Activated CD8-positive, alpha-beta memory T cell treated with anti-CD3 and anti-CD28 coated beads for 48 hours (primary cell): ENCODE data around the gene POFUT1.
"Not testable (repeated sequence)": the region's sequence is repeated elsewhere in the genome, so short reads cannot be mapped to it uniquely, and the experiment has no call there.

ENCODE experiments used
- DNase-seq, 3 experiments: peaks; one replicate each; pipeline ENCODE4 v3.0.0-alpha.2; 2020; ENCODE audit warnings: low read depth in 2 of 3, low spot score in 2 of 3

POFUT1 gene

GRCh38 chr20:32188376-32189122 lies 19.1 kb upstream of the POFUT1 start:
- DNase-seq, result no peak

GRCh38 chr20:32189123-32189410 lies 18.6 kb upstream of the POFUT1 start:
- DNase-seq, result no peak

DNA sequence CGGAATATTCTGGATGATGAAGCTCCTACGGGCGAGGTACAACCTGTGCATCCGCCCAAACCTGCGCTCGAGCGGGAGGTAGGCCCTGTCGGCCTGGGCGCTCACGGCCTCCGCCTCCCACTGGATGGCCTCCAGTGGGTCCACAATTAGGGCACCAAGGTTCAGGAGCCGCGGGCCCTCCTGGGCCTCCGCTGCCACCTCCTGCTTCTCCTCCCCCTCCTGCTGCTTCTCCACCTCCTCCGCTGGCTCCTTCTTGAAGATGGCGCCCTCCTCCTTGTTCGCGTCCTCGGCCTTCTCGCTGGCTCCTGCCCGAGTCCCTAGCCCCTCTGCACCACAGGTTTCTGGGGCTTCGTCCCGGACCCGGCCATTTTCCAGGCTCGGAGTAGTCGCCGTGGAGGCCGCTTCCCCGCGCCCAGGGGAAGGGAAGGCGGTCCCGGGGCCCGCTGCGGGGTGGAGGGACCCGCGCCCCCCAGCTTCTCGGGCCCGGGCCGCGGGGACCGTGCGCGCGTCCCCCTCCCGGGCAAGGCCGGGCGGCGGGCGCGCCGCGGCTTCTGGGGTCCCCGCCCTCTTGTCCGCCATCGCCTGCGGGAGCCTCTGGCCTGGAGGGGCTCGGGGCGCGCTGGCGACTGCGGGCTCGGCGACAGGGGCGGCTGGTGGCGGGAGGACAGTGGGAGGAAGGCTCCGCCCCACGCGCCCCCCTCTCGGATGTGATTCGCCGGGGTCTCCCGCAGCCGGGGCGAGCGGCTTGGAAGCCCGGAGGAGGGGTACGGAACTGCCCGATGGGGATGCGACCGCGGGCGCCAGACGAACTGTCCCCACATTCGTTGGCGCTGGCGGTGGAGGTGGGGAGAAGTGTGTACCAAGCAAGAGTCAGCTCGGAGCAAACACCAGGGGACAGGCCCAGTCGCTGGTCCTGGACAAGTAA lies 17.7 kb upstream of the POFUT1 start:
- peak in 1 of 3 experiments; percentile 40 for DNase-seq

DNA sequence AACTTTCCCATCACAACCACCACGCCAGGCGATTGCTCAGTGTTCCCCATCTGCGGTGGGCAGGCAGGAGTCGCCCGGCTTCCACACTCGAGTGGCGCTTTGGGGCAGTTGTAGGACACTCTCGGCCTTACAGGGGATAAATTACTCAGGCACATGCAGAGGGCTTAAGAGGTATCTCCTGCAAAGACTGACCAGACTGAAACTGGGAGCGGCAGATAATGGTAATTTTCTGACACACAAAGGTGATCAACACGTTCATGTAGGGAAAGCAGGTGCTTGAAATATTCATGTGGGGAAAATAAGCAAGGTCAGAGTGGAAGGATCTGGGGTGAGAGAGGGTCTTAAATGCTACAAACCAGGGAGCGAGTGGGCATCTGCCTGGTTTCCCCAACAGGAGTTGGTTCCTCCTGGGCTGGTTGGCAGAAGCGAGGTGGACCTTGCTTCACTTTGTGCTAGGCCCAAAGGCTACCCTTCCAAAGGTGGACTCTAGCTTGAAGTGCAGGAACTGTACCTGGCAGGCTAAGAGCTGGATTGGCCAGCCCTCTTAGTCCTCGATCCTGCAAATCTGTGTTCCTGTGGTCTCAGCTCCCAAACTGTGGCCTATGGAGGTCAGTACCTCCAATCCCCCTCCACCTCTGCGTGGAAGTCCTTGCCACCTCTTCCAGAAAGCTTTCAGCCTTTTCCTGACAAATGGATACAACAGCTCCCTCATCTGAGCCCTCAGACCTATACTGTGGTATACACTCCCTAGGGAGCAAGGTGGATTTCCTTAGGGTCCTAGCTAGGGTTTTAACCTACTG lies 16.9 kb upstream of the POFUT1 start:
- peak in 1 of 3 experiments; percentile 40 for DNase-seq

GRCh38 chr20:32191422-32191821 lies 16.3 kb upstream of the POFUT1 start:
- no peak for DNase-seq

- DNase-seq, result no peak
Measured at GRCh38 chr20:32191873-32192272, 15.8 kb upstream of the POFUT1 start.

DNA sequence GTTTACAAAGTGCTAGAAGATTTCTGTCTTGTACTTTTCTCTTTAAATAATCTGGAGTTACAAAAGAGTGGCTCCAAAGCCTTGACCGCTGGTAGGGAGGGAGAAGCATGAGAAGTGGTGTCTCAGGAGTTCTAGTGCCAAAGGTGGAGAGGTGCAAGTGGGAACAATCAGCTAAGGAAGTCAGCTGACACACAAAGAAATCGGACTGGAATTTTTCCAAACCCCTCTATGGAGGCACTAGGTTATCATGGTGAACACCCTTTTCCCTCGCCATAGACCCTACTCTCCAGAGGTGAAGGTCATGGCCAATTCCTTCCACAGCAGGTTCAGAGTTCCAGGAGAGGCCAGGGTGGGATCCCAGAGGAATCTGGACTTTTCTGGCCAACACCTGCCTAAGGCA lies 15.0 kb upstream of the POFUT1 start:
- DNase-seq, result no peak

DNA sequence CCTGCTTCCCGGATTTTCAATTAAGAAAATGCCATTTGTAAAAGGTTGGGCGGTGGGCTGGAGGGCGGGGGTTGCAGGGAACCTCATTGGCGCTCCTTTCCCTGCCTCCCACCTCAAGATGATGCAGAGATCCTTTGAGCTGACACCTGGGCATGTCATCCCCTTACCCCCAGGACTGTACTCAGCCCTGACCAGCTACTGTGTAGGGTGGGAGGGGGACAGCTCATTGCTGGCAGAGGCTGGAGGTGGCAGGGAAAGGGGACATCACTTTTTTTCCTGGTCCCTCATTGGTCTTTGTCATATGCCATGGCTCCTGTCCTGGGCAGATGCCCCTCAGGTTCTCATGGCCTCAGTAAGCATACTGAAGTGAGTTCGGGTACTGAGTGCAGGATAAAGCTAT lies 14.3 kb upstream of the POFUT1 start:
- DNase-seq, result not testable (repeated sequence)

- DNase-seq, result no peak
Measured at GRCh38 chr20:32193996-32194395, 13.7 kb upstream of the POFUT1 start.

GRCh38 chr20:32195581-32195980 lies 12.1 kb upstream of the POFUT1 start:
- DNase-seq, result no peak

GRCh38 chr20:32196613-32197012 lies 11.1 kb upstream of the POFUT1 start:
- DNase-seq, result not testable (repeated sequence)

- not testable (repeated sequence) for DNase-seq
Measured at GRCh38 chr20:32197136-32197535, 10.5 kb upstream of the POFUT1 start.

DNA sequence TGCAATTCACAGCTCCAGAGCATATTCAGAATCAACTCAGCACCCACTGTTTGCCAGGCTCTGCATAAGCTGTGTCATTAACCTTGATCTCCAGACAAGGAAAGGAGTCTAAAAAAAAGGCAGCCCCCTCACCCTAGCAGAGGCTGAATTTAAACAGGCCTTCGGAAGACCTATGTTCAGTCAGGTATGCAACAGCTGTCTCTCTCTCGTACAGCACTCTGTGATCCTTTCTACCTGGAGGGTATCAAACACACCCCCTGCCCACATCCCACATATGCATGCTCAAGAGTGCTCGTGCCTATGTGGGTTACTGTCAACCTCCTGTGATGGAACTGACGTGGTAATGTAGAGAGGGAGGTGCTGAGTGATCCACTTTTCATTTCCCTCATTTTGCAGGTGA lies 8.7 kb upstream of the POFUT1 start:
- DNase-seq, result no peak

DNA sequence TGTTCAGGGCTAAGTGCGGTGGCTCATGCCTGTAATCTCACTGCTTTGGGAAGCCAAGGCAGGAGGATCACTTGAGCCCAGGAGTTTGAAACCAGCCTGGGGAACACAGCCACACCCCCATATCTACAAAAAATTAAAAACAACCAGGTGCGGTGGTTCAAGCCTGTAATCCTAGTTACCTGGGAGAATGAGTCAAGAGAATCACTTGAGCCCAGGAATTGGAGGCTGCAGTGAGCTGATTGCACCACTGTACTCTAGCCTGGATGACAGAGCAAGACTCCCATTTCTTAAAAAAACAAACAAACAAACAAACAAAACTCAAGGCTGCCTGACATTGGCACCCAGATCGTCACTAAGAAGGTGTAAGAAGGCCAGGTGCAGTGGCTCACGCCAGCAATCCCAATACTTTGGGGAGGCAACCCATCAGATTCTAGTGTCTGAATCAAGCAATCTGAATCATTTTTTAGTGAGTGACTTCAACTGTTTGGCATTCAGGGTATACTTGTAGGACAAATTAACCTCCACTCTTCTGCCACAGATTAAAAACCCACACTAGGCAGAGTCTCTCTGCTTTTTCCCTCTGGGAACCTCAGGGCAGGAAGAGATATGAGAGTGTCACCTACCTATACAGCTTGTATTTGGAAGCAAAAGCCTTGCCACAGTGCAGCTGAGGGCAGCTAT lies 6.2 kb upstream of the POFUT1 start:
- no peak for DNase-seq

DNA sequence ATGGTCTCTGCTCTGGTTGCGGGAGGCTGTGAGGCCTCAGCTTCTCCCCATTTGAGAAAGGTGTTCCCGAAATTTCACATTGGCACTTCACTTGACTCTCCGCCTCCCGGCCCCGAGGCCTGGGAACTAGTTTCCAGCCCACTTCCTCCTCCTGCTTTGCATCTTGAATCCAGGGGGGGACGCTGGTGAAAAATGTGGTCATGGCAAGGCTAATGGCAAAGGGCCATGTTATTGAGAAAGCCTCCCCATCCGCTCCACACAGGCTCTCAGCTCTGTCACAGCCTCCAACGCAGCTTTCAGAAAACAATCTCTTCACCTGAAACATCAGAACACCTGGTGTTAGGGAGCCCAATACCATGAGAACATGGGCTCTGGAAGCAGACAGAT lies 5.7 kb upstream of the POFUT1 start:
- DNase-seq, result no peak

DNA sequence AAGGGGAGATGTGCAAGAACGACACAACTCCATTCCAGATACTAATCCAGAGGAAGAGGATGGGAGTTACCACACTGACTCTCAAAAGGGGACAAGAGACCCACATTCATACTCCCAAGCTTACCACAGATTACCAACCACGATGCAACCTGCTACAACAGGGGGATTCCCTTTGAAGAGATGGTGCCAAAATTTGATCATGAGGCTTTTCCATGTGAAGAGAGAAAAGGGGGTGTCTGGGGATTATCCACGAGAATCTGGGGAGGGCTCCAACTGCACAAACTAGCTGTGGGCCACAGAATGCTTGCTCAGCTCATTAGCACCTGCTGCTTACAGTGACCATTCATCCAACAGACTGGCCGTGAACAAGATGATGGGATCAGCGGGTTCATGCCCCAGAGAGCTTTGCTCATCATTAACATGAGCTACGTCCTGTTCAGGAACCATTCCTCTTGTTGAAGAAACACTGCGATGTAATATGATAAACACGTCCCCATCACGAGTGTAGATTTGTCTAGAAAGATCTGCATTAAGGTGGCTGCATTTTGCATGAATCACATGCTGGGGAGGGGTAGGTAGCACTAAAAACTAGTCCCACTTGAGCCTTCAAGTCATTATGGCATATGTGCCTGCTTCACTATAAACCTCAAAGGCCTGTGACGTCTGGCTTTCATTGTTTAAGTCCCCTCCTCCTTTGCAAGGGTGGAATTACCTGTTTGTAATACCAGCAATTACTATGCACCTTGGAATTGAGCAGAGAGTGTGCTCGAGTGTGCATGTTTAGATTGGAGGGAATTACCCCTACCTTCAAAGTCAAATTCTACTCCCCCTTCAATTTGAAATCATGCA lies 4.1 kb upstream of the POFUT1 start:
- no peak for DNase-seq

GRCh38 chr20:32204205-32205109 lies 3.2 kb upstream of the POFUT1 start:
- DNase-seq, result peak in 2 of 3 experiments; percentile 48 to 57

GRCh38 chr20:32205110-32205842 lies 2.4 kb upstream of the POFUT1 start:
- DNase-seq, result no peak
